ENCODE measurements around the gene BOLA1. TPM values are rescaled to one million over a fixed set of nuclear protein-coding genes. Genes with fewer than 3 reads are reported as not detected.

The BOLA1 gene
- total and polyA plus RNA-seq, 2 of the 13 experiments (the other 11 are each of a cell fraction or from before 2014, with no cell fraction given), result 3.2 to 4.2 TPM

- TF ChIP-seq MEIS2 (CRISPR knock-in tag; IDR thresholded peaks at IDR 0.05) (no peak), SIN3B (IDR thresholded peaks at IDR 0.05; ENCODE audit: low read length) (no peak), ZNF205 (CRISPR knock-in tag; IDR thresholded peaks at IDR 0.05) (no peak), ZNF589 (CRISPR knock-in tag; conservative IDR thresholded peaks at IDR 0.05) (no peak)
Measured at GRCh38 chr1:149926296-149926695, 26.9 kb downstream of the BOLA1 start (continued).

DNA sequence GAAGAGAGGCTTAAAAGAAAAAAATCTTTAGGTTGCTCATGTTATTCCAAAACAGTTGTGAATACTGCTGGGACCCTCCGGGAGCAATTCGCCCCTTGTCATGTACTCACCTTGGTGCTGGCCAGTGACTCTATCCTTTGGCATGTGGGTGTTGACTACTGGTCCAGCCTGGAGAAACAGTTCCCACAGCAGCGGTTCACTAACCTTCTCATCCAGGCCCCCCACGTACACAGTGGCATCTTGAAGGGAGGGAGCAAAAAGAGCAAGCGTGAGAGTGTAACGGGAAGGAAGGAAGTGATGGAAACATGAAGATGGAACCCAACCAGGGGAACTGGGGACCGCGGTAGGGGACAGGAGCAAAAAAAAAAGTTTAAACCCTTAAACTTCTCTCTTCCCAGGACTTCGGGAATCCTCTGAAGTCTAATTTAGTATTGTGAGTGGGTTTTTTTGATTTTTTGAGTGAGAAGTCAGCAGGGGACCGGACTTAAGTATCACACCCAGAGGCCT lies 27.7 kb downstream of the BOLA1 start:
- no peak for TF ChIP-seq DR1 (CRISPR knock-in tag; IDR thresholded peaks at IDR 0.05)
- 0 out of 2 replicates have a peak, but pooled peaks have one; percentile 7 for TF ChIP-seq TFE3 (CRISPR knock-in tag; IDR thresholded peaks at IDR 0.05)
- TF ChIP-seq HNF1A (IDR thresholded peaks at IDR 0.05; ENCODE audit: low read depth), result no peak
- TF ChIP-seq HNF1A (CRISPR knock-in tag; IDR thresholded peaks at IDR 0.05; ENCODE audit: borderline replicate concordance), result no peak
- peak; percentile 4 for TF ChIP-seq ZEB1 (IDR thresholded peaks at IDR 0.05; ENCODE audit: insufficient replicate concordance, low read depth)
- TF ChIP-seq PHF5A (CRISPR knock-in tag; IDR thresholded peaks at IDR 0.05; ENCODE audit: low read depth, unreplicated experiment), result no peak
- no peak for TF ChIP-seq POLR2G (IDR thresholded peaks at IDR 0.05; ENCODE audit: low read depth, low read length)
- TF ChIP-seq NR2C2 (CRISPR knock-in tag; IDR thresholded peaks at IDR 0.05; ENCODE audit: borderline replicate concordance), result 0 out of 2 replicates have a peak, but pooled peaks have one; percentile 73
- TF ChIP-seq KDM3A (CRISPR knock-in tag; IDR thresholded peaks at IDR 0.05; ENCODE audit: low read depth), result no peak
- TF ChIP-seq MTA1 (CRISPR knock-in tag; IDR thresholded peaks at IDR 0.05; ENCODE audit: borderline replicate concordance), result no peak
- TF ChIP-seq ZKSCAN5 (CRISPR knock-in tag; IDR thresholded peaks at IDR 0.05), result no peak
- ChIA-PET CTCF (ENCODE audit: low intra/inter-chr PET ratio, low total read pairs) (no interaction called here), POLR2A (no interaction called here)
- WGBS (ENCODE audit: low lambda C conversion rate), result 2% methylated on average over 9 of the region's 10 CpGs
- Histone ChIP-seq H4K20me1 (ENCODE audit: insufficient read depth, low read length) (0 out of 2 replicates have a peak, but pooled peaks cover 3% of the 10 kb centered on the region), H3K27me3 (ENCODE audit: control insufficient read depth in 1 of 2, insufficient read depth in 2 of 2, low read length in 2 of 2) (no peaks in the 10 kb centered on the region; a peak in 1 of 5 replicates), H3K4me2 (ENCODE audit: low read depth, low read length) (peak overlapping the region; percentile 90), H3K9ac (ENCODE audit: insufficient read depth, low read depth, low read length) (peak overlapping the region; percentile 85), H2AFZ (ENCODE audit: low read length) (no peak overlapping the region), H3K9me3 (ENCODE audit: low read length) (no peaks in the 10 kb centered on the region), H3K27ac (ENCODE audit: extremely low read length, insufficient read depth, low read length) (peak overlapping the region; percentile 88), H3K4me1 (ENCODE audit: insufficient read depth, low read length) (peaks cover 30% of the 10 kb centered on the region), H3K36me3 (replicated peaks in 1 of 2; ENCODE audit: control insufficient read depth in 1 of 2, insufficient read depth in 2 of 2, low read length in 2 of 2) (peaks cover 13 to 41% of the 10 kb centered on the region in 2 experiments), H3K79me2 (ENCODE audit: insufficient read depth, low read length) (peaks cover 17% of the 10 kb centered on the region), H3K4me3 (replicated peaks in 1 of 3; ENCODE audit: insufficient read depth in 1 of 3, low read depth in 2 of 3, low read length in 3 of 3) (peak overlapping the region; percentile 90 to 99 (median 92))
- DNase-seq (ENCODE audit: low spot score) (no peak), ATAC-seq (peak; percentile 8; the same call in 2 of the 3 replicates), FAIRE-seq (peak; percentile 34)
- intact Hi-C loops (cut with micrococcal nuclease; ENCODE audit: unreplicated experiment) (loop anchor here (1.0 kb wide), 1 partner anchor 25 kb away; no protein-coding TSS in a partner anchor), in situ Hi-C loops (cut with HindIII; ENCODE audit: extremely low pct_ligation_motif_present, low pct_unique_long_range_greater_than_20kb) (no loop called here)
- BruUV-seq (replicated peaks), result no TSS peak

Measured in HepG2 (cell line).